ENCODE results near the gene VWA5B2. TPM values are rescaled to one million over a fixed set of nuclear protein-coding genes. Genes with fewer than 3 reads are reported as not detected.

VWA5B2 gene
- total RNA-seq, 1 donor from 2014 or later, result not detected

- TF ChIP-seq CTCF (IDR thresholded peaks at IDR 0.05; ENCODE audit: insufficient read depth, low read length, severe bottlenecking), result no peak
- H3K27me3 ChIP-seq (ENCODE audit: control insufficient read depth, insufficient read depth, low read length), result peaks cover 30% of the 10 kb centered on the region
- no peak overlapping the region for H3K4me3 ChIP-seq (ENCODE audit: low read depth, low read length)
- no peak for FAIRE-seq
- H3K36me3 ChIP-seq (ENCODE audit: control insufficient read depth, insufficient read depth, low read length), result no peaks in the 10 kb centered on the region
- DNase-seq (ENCODE audit: low read depth), result no peak
Measured at GRCh38 chr3:184233127-184233843, 3.9 kb downstream of the VWA5B2 start.

GRCh38 chr3:184234224-184234623, 4.8 kb downstream of the VWA5B2 start:
- DNase-seq (ENCODE audit: low read depth) (peak; percentile 92), FAIRE-seq (no peak)
- H3K4me3 ChIP-seq (ENCODE audit: low read depth, low read length), result no peak overlapping the region
- H3K36me3 ChIP-seq (ENCODE audit: control insufficient read depth, insufficient read depth, low read length), result no peaks in the 10 kb centered on the region
- H3K27me3 ChIP-seq (ENCODE audit: control insufficient read depth, insufficient read depth, low read length), result peaks cover 21% of the 10 kb centered on the region
- peak; percentile 30 for TF ChIP-seq CTCF (IDR thresholded peaks at IDR 0.05; ENCODE audit: insufficient read depth, low read length, severe bottlenecking)

- DNase-seq (ENCODE audit: low read depth) (no peak), FAIRE-seq (no peak)
- no peak for TF ChIP-seq CTCF (IDR thresholded peaks at IDR 0.05; ENCODE audit: insufficient read depth, low read length, severe bottlenecking)
- Histone ChIP-seq H3K27me3 (ENCODE audit: control insufficient read depth, insufficient read depth, low read length) (peaks cover 18% of the 10 kb centered on the region), H3K4me3 (ENCODE audit: low read depth, low read length) (no peak overlapping the region), H3K36me3 (ENCODE audit: control insufficient read depth, insufficient read depth, low read length) (no peaks in the 10 kb centered on the region)
Measured at GRCh38 chr3:184234671-184235380, 5.4 kb downstream of the VWA5B2 start.

- FAIRE-seq (peak; percentile 94), DNase-seq (ENCODE audit: low read depth) (no peak)
- no peak for TF ChIP-seq CTCF (IDR thresholded peaks at IDR 0.05; ENCODE audit: insufficient read depth, low read length, severe bottlenecking)
- no peak overlapping the region for H3K4me3 ChIP-seq (ENCODE audit: low read depth, low read length)
- no peaks in the 10 kb centered on the region for H3K36me3 ChIP-seq (ENCODE audit: control insufficient read depth, insufficient read depth, low read length)
- peaks cover 14% of the 10 kb centered on the region for H3K27me3 ChIP-seq (ENCODE audit: control insufficient read depth, insufficient read depth, low read length)
Measured at GRCh38 chr3:184235381-184236032, 6.1 kb downstream of the VWA5B2 start.

GRCh38 chr3:184236033-184236410, 6.6 kb downstream of the VWA5B2 start:
- Histone ChIP-seq H3K27me3 (ENCODE audit: control insufficient read depth, insufficient read depth, low read length) (peaks cover 14% of the 10 kb centered on the region), H3K4me3 (ENCODE audit: low read depth, low read length) (no peak overlapping the region), H3K36me3 (ENCODE audit: control insufficient read depth, insufficient read depth, low read length) (no peaks in the 10 kb centered on the region)
- FAIRE-seq (no peak), DNase-seq (ENCODE audit: low read depth) (no peak)
- TF ChIP-seq CTCF (IDR thresholded peaks at IDR 0.05; ENCODE audit: insufficient read depth, low read length, severe bottlenecking), result no peak
